SIG-M5 treated with dmso at 0.1 percent for 504 hours (cell line): ENCODE results near the gene TMEM60.

Source experiments
- DNase-seq: peaks from one replicate; lab custom pipeline; 2025; ENCODE audit not compliant: unreplicated experiment; lab: John Stamatoyannopoulos, UW

Gene TMEM60

GRCh38 chr7:77778535-77778934 is 19.7 kb downstream of the TMEM60 start:
- no peak for DNase-seq

- DNase-seq, result no peak
These were observed 26.3 kb downstream of the TMEM60 start for GRCh38 chr7:77771901-77772300.

GRCh38 chr7:77770316-77770715 is 27.9 kb downstream of the TMEM60 start:
- DNase-seq, result no peak

- DNase-seq, result no peak
These were observed 31.2 kb downstream of the TMEM60 start for GRCh38 chr7:77766801-77767605.

GRCh38 chr7:77765906-77766800 is 32.1 kb downstream of the TMEM60 start:
- DNase-seq, result no peak

- DNase-seq, result no peak
These were observed 32.8 kb downstream of the TMEM60 start for GRCh38 chr7:77765481-77765880.

- DNase-seq, result no peak
These were observed 37.3 kb downstream of the TMEM60 start for GRCh38 chr7:77760809-77761453.

- peak; percentile 50 for DNase-seq
These were observed 38.8 kb downstream of the TMEM60 start for GRCh38 chr7:77759294-77759889.

GRCh38 chr7:77757589-77757988 is 40.6 kb downstream of the TMEM60 start:
- DNase-seq, result no peak

GRCh38 chr7:77753173-77753572 is 45.1 kb downstream of the TMEM60 start:
- no peak for DNase-seq

GRCh38 chr7:77752016-77752415 is 46.2 kb downstream of the TMEM60 start:
- peak; percentile 88 for DNase-seq

GRCh38 chr7:77747718-77748117 is 50.5 kb downstream of the TMEM60 start:
- no peak for DNase-seq

- DNase-seq, result no peak
These were observed 51.1 kb downstream of the TMEM60 start for GRCh38 chr7:77747178-77747577.

GRCh38 chr7:77746824-77747165 is 51.4 kb downstream of the TMEM60 start:
- DNase-seq, result no peak

GRCh38 chr7:77746164-77746823 is 51.9 kb downstream of the TMEM60 start:
- no peak for DNase-seq

- no peak for DNase-seq
These were observed 52.5 kb downstream of the TMEM60 start for GRCh38 chr7:77745746-77746145.
